DND-41 (cell line): ENCODE measurements around the gene OBSCN.

Source experiments
- ATAC-seq: fragments of 200-7000 bp; cut with Tn5 transposase; 3 replicates; pipeline ENCODE4 v1.9.1; 2021; ENCODE audit warnings: low read depth; ENCODE audit not compliant: insufficient read depth
- DNase-seq: peaks from one replicate; pipeline ENCODE4 v3.0.0-alpha.2; 2020
- H2AFZ ChIP-seq: 2 replicates; pipeline ENCODE4 v1.6.0; 2012; ENCODE audit warnings: low read depth, low read length
- H3K27ac ChIP-seq: 2 replicates; pipeline ENCODE4 v1.5.1; 2012; ENCODE audit warnings: low read length, inconsistent platforms
- H3K27me3 ChIP-seq: fragments of 200-600 bp; sonication (generic); 2 replicates; pipeline ENCODE4 v1.6.0; 2012; ENCODE audit warnings: low read length, mild to moderate bottlenecking, inconsistent platforms; ENCODE audit not compliant: insufficient read depth, poor library complexity
- H3K36me3 ChIP-seq: 2 replicates; pipeline ENCODE4 v1.5.1; 2012; ENCODE audit warnings: low read length, inconsistent platforms; ENCODE audit not compliant: insufficient read depth
- H3K4me1 ChIP-seq: 2 replicates; pipeline ENCODE4 v1.5.1; 2012; ENCODE audit warnings: mild to moderate bottlenecking, low read length; ENCODE audit not compliant: insufficient read depth
- H3K4me2 ChIP-seq: 2 replicates; pipeline ENCODE4 v1.6.0; 2012; ENCODE audit warnings: mild to moderate bottlenecking, moderate library complexity, low read length, inconsistent platforms; ENCODE audit not compliant: insufficient read depth
- H3K4me3 ChIP-seq, 2 experiments: fragments of 200-600 bp in 1 of 2; shearing (Covaris generic) in 1 of 2; 2 replicates each; pipeline ENCODE4 v1.5.1; 2012 to 2016; ENCODE audit warnings: inconsistent platforms in 2 of 2, low read length in 2 of 2, mild to moderate bottlenecking in 2 of 2, low read depth in 1 of 2, moderate library complexity in 1 of 2
- H3K79me2 ChIP-seq: 2 replicates; pipeline ENCODE4 v1.6.0; 2012; ENCODE audit warnings: low read length, inconsistent platforms; ENCODE audit not compliant: insufficient read depth
- H3K9ac ChIP-seq: 2 replicates; pipeline ENCODE4 v1.6.0; 2012; ENCODE audit warnings: low read depth, mild to moderate bottlenecking, inconsistent platforms, low read length, moderate library complexity
- H3K9me3 ChIP-seq: 2 replicates; pipeline ENCODE4 v1.5.1; 2012; ENCODE audit warnings: low read length, moderate library complexity, mild to moderate bottlenecking, inconsistent platforms; ENCODE audit not compliant: insufficient read depth, severe bottlenecking
- H4K20me1 ChIP-seq: 2 replicates; pipeline ENCODE4 v1.6.0; 2012; ENCODE audit warnings: low read length; ENCODE audit not compliant: insufficient read depth
- CTCF ChIP-seq: IDR thresholded peaks from 2 replicates; pipeline ENCODE4 v1.5.1; 2012; ENCODE audit warnings: borderline replicate concordance, low read length, moderate library complexity, mild to moderate bottlenecking; ENCODE audit not compliant: poor library complexity, severe bottlenecking; ENCODE audit errors: extremely low read depth
- EZH2 ChIP-seq: IDR thresholded peaks from 3 replicates; pipeline ENCODE4 v1.6.1; 2012; ENCODE audit warnings: borderline replicate concordance, low read depth, mild to moderate bottlenecking, moderate library complexity, low read length, inconsistent platforms; ENCODE audit not compliant: severe bottlenecking

OBSCN gene

GRCh38 chr1:228309326-228310067 lies 101.7 kb downstream of the OBSCN start:
- no peak for DNase-seq
- H3K79me2 ChIP-seq = no peaks in the 10 kb centered on the region
- no peak overlapping the region for H3K27ac ChIP-seq
- H2AFZ ChIP-seq = no peak overlapping the region
- no peak overlapping the region for H3K4me3 ChIP-seq
- ATAC-seq = no peak
- no peaks in the 10 kb centered on the region for H4K20me1 ChIP-seq
- peaks cover 20% of the 10 kb centered on the region for H3K9me3 ChIP-seq
- H3K27me3 ChIP-seq = no peaks in the 10 kb centered on the region
- H3K4me2 ChIP-seq = no peak overlapping the region
- H3K4me1 ChIP-seq = no peaks in the 10 kb centered on the region
- H3K9ac ChIP-seq = no peak overlapping the region
- peaks cover 35% of the 10 kb centered on the region for H3K36me3 ChIP-seq
- no peak for TF ChIP-seq CTCF
- no peak for TF ChIP-seq EZH2

GRCh38 chr1:228310162-228310792 lies 102.4 kb downstream of the OBSCN start:
- no peak overlapping the region for H3K4me3 ChIP-seq
- no peaks in the 10 kb centered on the region for H3K27me3 ChIP-seq
- H3K4me1 ChIP-seq = no peaks in the 10 kb centered on the region
- H3K27ac ChIP-seq = no peak overlapping the region
- H3K9me3 ChIP-seq = peaks cover 20% of the 10 kb centered on the region
- H3K9ac ChIP-seq = no peak overlapping the region
- H2AFZ ChIP-seq = no peak overlapping the region
- H3K79me2 ChIP-seq = no peaks in the 10 kb centered on the region
- peaks cover 35% of the 10 kb centered on the region for H3K36me3 ChIP-seq
- no peak for TF ChIP-seq CTCF
- no peak for TF ChIP-seq EZH2
- DNase-seq (no peak), ATAC-seq (no peak)
- no peak overlapping the region for H3K4me2 ChIP-seq
- H4K20me1 ChIP-seq = no peaks in the 10 kb centered on the region

GRCh38 chr1:228311091-228311490 lies 103.2 kb downstream of the OBSCN start:
- no peak for TF ChIP-seq CTCF
- TF ChIP-seq EZH2 = no peak
- ATAC-seq (no peak), DNase-seq (no peak)
- no peak overlapping the region for H2AFZ ChIP-seq
- no peaks in the 10 kb centered on the region for H4K20me1 ChIP-seq
- H3K4me2 ChIP-seq = no peak overlapping the region
- peaks cover 35% of the 10 kb centered on the region for H3K36me3 ChIP-seq
- H3K27ac ChIP-seq = no peak overlapping the region
- no peaks in the 10 kb centered on the region for H3K79me2 ChIP-seq
- no peak overlapping the region for H3K9ac ChIP-seq
- H3K4me1 ChIP-seq = no peaks in the 10 kb centered on the region
- H3K27me3 ChIP-seq = no peaks in the 10 kb centered on the region
- no peak overlapping the region for H3K4me3 ChIP-seq
- H3K9me3 ChIP-seq = peaks cover 20% of the 10 kb centered on the region
